ENCODE measurements around the gene STAG1.
"Not testable (repeated sequence)": the region's sequence is repeated elsewhere in the genome, so short reads cannot be mapped to it uniquely, and the experiment has no call there.

STAG1 gene

DNA sequence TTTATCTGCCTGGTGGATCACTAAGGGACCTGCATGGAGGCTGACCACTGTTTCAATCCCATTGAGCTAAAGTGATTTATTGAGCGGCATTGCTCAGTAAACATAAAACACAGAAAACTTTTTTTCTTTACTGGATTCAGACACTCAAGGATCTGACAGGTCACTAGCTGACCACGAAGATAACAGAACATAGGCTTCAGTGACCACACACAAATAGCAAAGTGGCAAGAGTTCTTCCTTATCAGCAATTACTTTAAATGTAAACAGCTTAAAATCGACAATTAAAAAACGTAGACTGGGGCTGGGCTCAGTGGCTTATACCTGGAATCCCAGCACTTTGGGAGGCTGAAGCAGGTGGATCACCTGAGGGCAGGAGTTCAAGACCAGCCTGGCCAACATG is 48.7 kb downstream of the STAG1 start:
- DNase-seq (ENCODE audit: low spot score) = no peak

DNA sequence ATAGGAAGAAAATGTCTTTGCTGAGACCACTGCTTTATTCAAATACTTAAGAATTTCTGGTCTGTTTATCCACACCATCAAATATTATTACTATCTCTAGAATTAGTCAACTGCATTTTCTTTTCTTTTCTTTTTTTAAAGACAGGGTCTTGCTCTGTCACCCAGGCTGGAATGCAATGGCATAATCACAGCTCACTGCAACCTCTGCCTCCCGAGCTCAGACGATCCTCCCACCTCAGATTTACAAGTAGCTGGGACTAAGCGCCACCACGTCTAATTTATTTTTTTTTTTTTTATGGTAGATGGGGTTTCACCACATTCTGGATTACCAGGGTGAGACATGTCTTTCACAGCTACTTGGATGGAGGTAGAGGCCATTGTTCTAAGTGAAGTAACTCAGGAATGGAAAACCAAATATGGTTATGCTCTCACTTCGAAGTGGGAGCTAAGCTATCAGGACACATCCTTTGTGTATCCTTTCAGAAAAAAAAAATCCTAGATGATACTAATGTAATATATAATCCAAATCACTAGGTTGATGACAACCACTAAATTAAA is 52.8 kb downstream of the STAG1 start:
- DNase-seq (ENCODE audit: low spot score) = no peak

DNA sequence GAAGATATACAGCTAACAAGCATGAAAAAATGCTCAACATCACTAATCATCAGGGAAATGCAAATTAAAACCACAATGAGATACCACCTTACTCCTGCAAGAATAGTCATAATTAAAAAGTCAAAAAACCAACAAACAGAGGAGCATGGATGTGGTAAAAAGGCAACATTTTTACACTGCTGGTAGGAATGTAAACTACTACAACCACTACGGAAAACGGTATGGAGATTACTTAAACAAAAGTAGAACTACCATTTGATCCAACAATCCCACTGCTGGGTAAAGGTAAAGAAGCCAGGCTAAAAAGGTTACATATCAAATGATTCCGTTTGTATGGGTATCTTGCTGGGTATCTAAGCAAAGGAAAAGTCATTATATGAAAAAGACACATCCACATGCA is 53.8 kb downstream of the STAG1 start:
- DNase-seq (ENCODE audit: low spot score) = no peak

DNA sequence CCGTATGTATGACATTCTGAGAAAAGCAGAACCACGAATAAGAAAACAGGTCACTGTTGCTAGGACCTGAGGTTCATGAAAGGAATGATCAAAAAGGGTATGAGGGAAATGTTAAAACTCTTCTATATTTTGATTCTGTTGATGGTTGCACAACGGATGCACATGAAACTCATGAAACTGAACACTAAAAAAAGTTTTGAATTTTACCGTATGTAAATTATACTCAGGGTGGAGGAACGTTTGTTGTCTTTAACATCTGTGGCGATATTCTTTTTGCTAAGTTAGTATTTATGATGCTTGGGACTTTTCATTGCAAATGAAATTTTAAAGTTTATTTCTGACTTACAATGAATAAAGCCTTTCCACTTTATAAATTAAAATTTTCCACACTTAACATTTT is 55.4 kb downstream of the STAG1 start:
- no peak for DNase-seq (ENCODE audit: low spot score)

DNA sequence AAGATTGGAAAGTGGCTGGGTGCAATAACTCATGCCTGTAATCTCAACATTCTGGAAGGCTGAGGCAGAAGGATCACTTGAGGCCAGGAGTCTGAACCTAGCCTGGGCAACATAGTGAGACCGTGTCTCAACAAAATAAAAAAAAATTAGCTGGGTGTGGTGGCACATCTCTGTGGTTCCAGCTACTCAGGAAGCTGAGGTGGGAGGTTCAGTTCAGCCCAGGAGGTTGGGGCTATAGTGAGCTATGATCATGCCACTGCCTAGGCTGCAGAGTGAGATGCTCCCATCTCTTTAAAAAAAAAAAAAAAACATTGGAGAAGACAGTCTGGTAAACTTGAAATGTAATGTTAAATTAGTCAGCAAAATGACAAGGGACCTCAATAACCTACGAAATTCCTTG is 57.9 kb downstream of the STAG1 start:
- peak; percentile 56 for DNase-seq (ENCODE audit: low spot score)

DNA sequence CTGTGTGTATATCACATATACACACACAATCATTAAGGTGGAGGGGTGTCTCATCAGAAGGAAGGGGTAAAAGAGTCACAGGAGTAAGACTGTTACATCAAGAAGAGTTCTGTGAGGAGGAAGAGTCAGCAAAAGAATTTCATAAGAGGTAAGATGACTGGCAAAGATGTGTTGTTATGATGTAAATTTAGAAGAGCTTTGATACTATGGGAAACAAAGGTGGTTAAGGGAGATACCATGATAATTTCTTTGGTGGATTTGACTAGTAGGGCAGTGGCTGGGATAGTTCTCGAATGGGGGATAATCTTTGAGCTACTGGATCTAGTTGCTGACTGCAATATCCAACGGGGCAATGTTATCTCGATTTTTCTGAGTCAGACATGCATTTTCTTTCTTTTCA is 61.6 kb downstream of the STAG1 start:
- no peak for DNase-seq (ENCODE audit: low spot score)

DNA sequence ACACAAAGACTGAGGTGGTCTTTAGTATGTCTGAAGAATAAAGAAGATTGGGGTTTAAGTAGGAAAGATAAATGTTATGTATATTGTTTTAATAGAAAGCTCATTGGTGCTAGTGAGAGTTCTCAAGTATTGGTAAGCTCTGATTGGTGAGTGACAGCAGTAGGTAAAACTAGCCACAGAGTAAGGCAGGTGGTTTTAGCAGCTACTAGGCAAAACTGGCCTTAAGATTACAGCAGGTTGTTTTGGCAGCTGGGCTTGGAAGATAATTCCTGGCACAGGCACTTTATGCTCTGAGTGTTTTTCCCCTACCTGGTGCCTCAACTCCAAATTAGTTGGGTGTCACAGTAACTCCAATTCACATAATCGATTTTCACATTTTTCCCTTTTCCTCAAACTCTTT is 66.3 kb downstream of the STAG1 start:
- no peak for DNase-seq (ENCODE audit: low spot score)

DNA sequence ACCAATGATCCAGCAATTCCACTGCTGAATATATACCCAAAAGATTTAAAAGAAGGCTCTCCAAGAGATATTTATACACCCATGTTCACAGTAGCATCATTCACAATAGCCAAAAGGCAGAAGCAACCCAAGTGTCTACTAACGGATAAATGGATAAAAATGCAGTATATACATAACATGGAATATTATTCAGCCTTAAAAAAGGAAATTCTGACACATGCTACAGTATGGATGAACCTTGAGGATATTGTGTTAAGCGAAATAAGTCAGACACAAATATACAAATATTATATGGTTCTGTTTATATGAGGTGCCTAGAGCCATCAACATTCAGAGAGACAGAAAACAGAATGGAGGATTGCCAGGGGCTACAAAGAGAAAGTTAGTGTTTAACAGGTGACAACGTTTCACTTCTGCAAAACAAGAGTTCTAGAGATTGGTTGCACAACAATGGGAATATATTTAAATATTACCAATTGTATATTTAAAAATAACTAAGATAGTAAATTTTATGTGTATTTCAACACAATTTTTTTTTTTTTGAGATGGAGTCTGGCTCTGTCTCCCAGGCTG is 69.4 kb downstream of the STAG1 start:
- no peak for DNase-seq (ENCODE audit: low spot score)

DNA sequence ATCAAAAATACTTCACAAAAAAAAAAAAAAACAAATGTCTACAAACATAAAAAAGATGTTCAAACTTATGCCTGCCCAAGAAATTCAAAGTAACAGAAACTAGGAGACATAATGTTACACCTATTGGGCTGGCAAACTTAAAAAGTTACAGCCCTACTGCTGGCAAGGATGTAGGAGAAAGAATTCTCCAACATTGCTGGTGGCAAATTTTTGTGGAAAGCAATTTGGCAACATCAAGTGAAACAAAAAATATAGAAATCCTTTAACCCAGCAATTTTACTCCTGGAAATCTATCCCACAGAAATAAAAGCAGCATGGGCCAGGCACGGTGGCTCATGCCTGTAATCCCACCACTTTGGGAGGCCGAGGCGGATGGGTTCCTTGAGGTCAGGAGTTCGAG is 73.2 kb downstream of the STAG1 start:
- DNase-seq (ENCODE audit: low spot score) = no peak

DNA sequence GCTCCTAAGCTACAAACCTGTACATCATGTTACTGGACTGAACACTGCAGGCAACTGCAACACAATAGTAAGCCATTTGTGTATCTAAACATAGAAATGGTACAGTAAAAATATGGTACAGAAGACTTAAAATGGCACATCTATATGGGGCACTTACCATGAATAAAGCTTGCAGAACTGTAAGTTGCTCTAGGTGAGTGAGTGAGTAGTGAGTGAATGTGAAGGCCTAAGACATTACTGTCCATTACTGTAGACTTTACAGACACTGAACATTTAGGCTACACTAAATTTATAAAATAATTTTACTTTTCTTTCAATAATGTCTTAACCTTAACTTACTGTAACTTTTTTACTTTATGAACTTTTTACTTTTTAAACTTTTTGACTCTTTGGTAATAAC is 76.2 kb downstream of the STAG1 start:
- no peak for DNase-seq (ENCODE audit: low spot score)

DNA sequence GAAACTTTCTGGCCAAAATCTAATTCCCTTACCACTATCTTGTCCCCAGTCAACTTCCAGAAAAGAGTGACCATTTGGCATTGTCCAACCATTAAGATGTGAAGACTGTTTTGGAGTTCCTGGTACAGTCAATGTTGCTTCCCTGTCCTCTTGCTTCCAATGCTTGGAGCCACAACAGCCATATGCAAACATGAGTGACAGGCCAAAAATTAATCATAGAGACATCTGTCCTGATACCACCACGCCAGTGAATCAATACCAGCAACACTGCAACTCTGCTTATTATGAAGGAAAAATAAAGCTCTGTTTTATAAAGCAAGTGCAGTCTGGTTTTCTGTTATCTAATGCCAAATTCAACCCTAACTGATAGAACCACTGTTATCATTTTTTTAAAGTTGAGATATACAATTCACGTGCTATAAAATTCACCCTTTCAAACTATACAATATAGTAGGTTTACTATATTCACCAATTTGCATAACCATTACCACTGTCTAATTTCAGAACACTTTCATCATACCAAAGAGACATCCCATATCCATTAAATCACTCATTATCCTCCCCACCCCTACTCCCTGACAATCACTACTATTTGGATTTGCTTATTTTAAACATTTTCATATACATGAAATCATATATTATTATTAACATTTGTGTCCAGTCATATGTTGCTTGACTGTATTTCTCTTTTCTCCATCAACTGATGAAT is 76.9 kb downstream of the STAG1 start:
- DNase-seq (ENCODE audit: low spot score) = no peak

DNA sequence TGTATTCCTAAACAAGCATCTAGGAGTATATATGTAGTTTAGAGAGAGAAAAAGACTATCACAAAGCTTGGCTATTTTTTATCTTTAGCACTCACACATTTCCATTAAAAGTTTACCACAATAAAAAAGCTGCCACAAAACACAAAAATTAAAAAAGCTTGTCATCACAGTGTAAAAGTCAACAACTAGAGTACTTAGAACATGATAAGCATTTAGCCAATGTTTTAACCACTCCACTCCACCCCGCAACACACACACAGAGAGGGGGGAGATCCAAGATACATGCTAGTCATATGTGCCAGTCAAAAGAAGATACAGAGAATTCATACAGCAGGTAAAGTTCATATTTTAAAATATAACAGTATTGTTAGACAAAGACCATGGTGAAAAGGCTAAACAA is 79.7 kb downstream of the STAG1 start:
- DNase-seq (ENCODE audit: low spot score) = no peak

DNA sequence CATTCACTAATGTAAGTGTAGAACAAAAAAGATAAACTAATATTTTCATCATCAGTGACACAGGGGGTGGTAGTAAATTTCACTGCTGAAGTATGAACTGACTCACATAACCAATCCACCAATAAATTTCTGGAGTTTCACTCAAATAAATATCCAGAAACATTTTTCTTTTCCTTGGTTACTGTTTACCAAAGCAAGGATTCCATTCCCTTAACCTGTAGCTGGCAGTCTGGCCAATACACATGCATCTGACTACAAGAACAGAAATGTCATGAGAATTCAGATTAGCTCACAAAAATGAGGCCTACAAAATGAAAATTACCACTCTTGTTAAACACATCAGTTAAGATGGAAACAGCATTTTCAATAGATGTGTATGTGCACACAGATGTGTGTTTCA is 80.3 kb downstream of the STAG1 start:
- no peak for DNase-seq (ENCODE audit: low spot score)

DNA sequence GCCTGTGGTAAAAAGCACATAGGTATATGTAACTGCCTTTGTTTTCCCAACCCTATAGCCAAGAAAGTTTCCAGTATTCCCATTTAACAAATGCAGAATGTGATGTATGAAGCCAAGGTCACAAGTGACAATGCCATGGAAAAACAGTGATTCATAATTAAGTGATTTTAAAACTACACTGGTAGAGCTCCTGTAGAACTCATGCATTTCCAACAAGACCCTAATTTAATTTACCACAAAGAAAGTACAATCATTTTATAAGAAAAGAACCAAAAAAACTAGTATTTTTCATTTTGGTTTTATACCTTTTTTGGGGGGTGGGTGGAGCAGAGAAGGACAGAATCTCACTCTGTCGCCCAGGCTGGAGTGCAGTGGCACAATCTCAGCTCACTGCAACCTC is 82.0 kb downstream of the STAG1 start:
- no peak for DNase-seq (ENCODE audit: low spot score)

DNA sequence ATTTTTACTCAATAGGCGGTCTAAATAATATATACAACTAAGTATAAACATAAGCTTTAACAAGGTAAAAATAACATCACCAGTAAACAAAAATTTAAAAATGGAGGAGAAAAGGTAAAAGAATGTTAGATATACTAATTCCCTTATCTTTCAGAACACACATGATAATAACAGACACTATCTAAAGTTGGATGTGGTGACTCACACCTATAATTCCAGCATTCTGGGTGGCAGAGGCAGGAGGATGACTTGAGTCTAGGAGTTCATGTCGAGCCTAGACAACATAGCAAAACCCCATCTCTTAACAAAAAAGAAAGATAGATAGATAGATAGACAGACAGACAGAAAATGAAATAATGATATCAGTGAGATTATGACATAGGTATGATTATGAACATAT is 85.1 kb downstream of the STAG1 start:
- no peak for DNase-seq (ENCODE audit: low spot score)

DNA sequence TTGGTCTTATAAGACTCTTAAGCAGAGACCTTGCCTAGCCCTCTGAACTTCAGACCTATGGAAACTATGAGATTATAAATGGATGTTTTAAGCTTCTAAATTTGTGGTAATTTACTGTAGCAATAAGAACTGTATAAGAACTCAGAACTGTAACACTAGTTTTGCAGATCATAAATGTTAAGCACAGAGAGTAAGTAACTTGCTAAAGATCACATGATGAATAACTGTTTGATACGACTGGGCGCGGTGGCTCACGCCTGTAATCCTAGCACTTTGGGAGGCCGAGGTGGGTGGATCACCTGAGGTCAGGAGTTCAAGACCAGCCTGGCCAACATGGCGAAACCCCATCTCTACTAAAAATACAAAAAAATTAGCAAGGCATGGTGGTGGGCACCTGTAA is 85.9 kb downstream of the STAG1 start:
- DNase-seq (ENCODE audit: low spot score) = not testable (repeated sequence)

DNA sequence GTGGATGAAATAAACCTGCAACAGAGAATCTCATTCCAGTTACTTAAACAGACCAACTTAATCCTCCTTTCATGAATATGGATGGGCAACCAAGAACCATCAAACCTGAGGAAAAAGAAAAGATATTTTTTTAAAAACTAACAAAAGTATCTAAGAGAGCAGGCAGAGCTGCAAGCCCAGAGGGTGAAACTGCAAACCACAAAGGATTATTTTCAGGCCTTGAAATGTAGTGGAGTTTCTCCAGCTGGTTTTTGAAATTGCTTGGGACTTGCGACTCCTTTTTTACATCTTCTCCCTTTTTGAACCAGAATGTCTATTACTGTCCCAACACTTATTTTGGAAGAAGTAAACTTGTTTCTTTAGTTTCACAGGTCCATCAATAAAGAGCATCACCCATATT is 87.4 kb downstream of the STAG1 start:
- no peak for DNase-seq (ENCODE audit: low spot score)

DNA sequence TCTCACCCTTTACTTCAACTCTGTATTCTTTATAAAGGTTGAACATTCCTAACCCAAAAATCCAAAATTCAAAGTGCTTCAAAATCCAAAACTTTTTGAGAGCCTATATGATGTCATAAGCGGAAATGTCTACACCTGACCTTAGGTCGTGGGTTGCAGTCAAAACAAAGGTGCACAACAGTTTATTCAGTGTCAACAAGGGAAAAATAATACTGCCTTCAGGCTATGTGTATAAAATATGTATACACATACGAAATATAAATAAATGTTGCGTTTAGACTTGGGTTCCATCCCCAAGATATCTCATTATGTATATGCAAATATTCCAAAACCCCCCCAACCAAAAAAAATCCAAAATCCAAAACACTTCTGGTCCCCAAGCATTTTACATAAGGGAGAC is 90.9 kb downstream of the STAG1 start:
- DNase-seq (ENCODE audit: low spot score) = no peak

DNA sequence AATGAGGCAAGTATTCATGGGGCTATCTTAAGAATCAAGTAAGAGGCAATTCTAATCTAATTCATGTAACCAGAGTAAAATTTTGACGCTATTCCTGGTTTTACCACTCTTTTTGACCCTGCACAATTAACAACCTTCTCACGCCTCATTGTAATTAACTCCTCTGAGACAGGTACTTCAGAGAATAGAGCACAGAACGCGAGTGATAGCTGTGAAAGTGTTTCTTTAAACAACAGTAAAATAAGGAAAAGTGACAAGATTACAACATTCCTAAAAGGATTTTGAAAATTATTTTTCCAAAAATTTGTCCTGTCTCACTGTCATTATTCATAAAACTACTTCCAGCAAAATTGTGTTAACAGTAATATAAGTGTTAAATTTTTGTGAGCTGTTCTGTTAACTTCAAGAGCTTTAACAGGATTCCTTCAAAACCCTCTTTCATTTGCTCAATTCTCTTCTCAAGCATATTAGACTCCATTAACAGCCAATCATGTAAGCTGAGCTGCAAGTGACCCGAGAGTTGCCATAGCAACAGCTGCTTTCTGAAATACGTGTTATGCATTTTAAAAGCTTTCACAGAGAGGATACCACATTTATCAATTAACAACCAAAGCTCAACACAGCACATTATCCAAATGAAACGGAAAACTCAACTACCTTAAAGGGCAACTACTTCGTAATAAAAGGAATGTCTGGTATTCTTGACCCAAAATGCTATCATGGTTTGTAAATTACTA is 93.1 kb downstream of the STAG1 start:
- no peak for DNase-seq (ENCODE audit: low spot score)

DNA sequence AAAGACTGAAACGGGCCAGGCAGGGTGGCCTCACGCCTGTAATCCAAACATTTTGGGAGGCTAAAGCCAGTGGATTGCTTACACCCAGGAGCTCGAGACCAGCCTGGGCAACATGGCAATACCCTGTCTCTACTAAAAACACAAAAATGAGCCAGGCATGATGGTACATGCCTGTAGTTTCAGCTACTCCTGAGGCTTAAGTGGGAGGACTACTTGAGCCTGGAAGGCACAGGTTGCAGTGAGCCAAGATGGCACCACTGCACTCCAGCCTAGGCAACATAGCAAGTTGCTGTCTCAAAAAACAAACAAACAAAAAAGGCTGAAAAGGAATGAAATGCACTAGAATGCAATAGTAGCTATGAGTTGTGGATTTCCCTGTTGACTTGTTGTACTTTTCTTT is 94.7 kb downstream of the STAG1 start:
- DNase-seq (ENCODE audit: low spot score) = no peak

DNA sequence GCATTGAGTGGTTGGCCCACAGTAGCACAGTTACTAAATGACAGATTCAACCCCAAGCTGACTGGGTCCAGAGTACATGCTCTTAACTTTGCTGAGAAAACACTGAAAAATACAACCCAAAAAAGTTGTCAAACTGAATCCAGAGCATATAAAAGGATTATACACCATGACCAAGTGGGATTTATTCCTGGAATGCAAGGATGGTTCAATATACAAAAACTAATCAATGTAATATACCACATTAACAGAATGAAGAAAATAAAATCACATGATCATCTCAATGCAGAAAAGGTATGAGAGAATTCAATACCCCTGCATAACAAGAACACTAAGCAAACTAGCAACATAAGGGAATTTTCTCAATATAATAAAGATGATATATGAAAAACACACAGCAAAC is 98.5 kb downstream of the STAG1 start:
- DNase-seq (ENCODE audit: low spot score) = no peak

DNA sequence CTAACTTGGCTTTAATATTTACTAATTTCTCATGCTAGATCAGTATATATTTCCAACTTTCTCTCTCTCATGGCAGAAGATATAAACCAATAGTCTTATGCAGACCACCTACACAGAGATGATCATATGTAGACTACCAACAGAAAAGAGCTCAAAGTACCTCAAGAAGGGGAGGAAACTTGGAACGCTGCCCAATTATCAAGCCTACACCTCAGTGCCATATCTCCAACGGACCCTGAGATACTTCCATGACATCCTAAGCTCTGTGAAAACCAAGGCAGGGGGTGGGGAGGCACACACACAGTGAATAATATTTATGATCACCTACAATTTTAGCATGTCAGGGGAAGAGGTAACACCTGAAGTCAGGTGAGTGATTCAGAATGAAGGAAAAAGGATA is 100.6 kb downstream of the STAG1 start:
- no peak for DNase-seq (ENCODE audit: low spot score)

DNA sequence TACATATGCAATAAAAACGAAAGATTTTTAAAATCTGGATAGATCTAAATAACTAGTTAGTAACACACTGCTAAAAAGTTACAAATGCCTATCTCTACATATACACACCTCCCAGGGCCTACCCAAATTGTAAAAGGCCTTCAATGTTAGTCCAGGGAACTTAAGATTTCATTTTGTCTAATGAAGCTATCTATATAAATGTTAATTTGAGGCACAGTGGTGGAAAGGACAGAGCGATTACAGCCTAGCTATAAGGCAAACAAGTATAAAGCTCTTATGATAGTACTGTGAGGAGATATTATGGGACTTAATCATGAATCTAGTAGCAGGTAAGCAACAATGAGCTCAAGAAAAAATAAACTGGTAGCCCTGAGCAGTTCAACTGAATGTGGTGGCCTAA is 101.7 kb downstream of the STAG1 start:
- DNase-seq (ENCODE audit: low spot score) = no peak
